ENCODE measurements around the gene CYTH4.

Gene CYTH4

DNA sequence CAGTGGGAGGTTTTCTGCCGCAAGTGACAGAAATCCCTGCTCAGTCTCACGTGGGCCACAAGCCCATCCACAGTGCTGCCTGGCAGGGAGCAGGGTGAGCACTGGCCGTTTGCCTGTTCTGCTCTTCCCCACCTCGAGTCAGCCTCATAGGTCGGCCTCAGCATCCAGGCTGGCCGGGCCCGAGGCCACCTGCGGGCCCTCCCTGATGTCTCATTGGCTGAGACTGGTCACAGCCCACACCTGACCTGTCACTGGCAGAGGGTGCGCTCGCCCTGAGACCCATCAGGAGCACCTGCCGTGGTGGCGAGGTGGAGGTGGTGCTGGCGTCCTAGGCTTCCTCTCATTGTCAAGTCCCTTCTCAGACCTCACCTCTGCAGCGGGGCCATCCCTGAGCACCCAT is 72.9 kb downstream of the CYTH4 start:
- in situ Hi-C loops (cut with MboI; ENCODE audit: low pct_unique_long_range_greater_than_20kb, low sequenced_read_pairs): no loop called here
- DNase-seq: no peak

GRCh38 chr22:37356922-37357321 is 74.6 kb downstream of the CYTH4 start:
- in situ Hi-C loops (cut with MboI; ENCODE audit: low pct_unique_long_range_greater_than_20kb, low sequenced_read_pairs): no loop called here
- no peak for DNase-seq

DNA sequence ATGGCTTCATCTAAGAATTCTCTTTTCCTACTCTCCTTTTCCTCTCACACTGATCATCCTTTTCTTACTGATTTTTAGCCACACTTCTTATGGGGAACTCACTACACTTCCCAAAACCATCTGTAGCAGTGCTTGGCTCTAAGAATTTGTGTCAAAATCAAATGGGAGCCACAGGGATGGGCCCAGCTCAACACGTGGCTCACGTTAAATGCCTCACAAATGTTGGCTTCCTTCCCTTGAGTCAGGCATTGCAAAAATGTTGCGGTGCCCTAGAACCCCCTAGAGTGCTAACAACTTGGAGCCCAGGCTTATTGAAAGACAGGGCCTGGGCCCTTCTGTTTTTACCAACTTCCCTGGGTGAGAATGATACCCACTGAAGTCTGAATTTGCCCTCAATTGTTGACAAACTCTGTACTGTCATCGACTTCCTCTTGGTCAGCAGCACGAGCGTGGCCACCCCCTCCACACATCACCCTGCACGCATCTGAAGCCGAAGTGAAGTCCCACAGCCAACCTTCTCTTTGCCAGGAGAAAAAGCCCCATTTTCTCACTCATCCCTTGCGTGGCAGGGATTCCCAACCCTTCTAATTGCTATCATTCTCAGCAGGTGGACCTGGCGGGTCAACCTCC is 75.3 kb downstream of the CYTH4 start:
- no peak for DNase-seq
- in situ Hi-C loops (cut with MboI; ENCODE audit: low pct_unique_long_range_greater_than_20kb, low sequenced_read_pairs): no loop called here

- in situ Hi-C loops (cut with MboI; ENCODE audit: low pct_unique_long_range_greater_than_20kb, low sequenced_read_pairs): no loop called here
Observed at GRCh38 chr22:37358386-37358785, 76.1 kb downstream of the CYTH4 start.

DNA sequence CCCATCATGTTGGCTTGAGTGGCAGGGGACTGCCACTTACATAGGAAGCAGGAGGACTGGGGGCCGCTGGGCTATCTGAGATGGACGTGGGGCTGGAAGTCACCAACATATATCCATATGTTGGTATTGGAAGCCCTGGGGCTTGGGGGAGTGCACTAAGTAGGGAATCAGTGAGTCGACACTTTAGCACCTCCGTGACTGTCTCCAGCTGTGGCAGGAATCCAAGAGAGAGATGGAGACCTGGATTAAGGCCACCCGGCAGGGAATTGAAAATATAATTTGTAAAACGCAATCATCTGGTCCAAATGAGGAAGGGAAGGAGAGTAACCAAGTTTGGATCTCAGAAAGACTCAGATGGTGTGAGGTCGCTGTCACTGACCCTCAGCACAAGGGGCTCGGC is 76.6 kb downstream of the CYTH4 start:
- DNase-seq: no peak
- in situ Hi-C loops (cut with MboI; ENCODE audit: low pct_unique_long_range_greater_than_20kb, low sequenced_read_pairs): no loop called here

More at GRCh38 chr22:37358386-37358785, 76.1 kb downstream of the CYTH4 start:
- no peak for DNase-seq

DNA sequence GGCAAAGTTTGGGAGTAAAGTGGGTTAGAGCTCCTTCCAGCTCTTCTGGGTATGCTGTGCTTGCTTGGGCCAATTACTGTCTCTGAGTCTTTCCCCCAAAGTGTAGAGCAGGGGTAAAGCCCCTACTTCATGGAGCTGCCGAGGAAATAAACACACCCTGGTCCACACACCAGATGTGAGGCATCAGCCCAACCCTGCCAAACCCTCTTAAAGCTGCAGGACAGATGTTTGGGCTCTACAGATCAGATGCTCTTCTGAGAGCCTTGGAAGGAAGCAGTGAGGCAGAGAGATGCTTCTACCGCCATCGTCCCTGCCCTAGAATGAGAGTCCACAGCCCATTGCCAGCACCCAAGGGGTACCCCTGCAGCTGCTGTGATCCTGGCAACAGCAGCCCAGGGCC is 80.3 kb downstream of the CYTH4 start:
- DNase-seq: no peak
- in situ Hi-C loops (cut with MboI; ENCODE audit: low pct_unique_long_range_greater_than_20kb, low sequenced_read_pairs): no loop called here

- in situ Hi-C loops (cut with MboI; ENCODE audit: low pct_unique_long_range_greater_than_20kb, low sequenced_read_pairs): no loop called here
- no peak for DNase-seq
Observed at GRCh38 chr22:37363261-37363992, 81.1 kb downstream of the CYTH4 start.
